WTC11 (cell line): ENCODE data around the gene TKTL1.

Experiments used
- CTCF ChIP-seq: fragments of 200-600 bp; IDR thresholded peaks from 2 replicates; pipeline ENCODE4 v1.8.0; 2022; ENCODE audit warnings: antibody characterized with exemption
- GTF2I ChIP-seq: fragments of 250-450 bp; sonication (Bioruptor Pico); conservative IDR thresholded peaks from 2 replicates; pipeline ENCODE4 v1.4.0; 2021; ENCODE audit warnings: mild to moderate bottlenecking

GRCh38 chrX:154371017-154371788 is 75.6 kb downstream of the TKTL1 start:
- no peak for TF ChIP-seq CTCF
- TF ChIP-seq GTF2I (CRISPR knock-in tag) = no peak
